Stimulated activated naive CD8-positive, alpha-beta T cell treated with anti-CD3 and anti-CD28 coated beads, Interleukin-15, amount 100 ng/mL, for 72 hours (primary cell): ENCODE measurements around the gene RNF151.
"Not testable (repeated sequence)": the region's sequence is repeated elsewhere in the genome, so short reads cannot be mapped to it uniquely, and the experiment has no call there.

Source experiments
- ATAC-seq: fragments of 150-1000 bp; cut with Tn5 transposase; 2 replicates; pipeline ENCODE4 v1.10.0; 2021; ENCODE audit warnings: mild to moderate bottlenecking, moderate library complexity
- DNase-seq, 2 donors: peaks; one replicate each; pipeline ENCODE4 v3.0.0; 2021 to 2022
- H3K27ac Mint-ChIP-seq, 2 donors: one replicate each; pipeline ENCODE4 v1.8.0; 2022; ENCODE audit warnings: mild to moderate bottlenecking in 2 of 2, mixed read lengths in 2 of 2, moderate library complexity in 2 of 2
- H3K27me3 Mint-ChIP-seq: one replicate; pipeline ENCODE4 v1.8.0; 2022; ENCODE audit warnings: mixed read lengths
- H3K4me1 Mint-ChIP-seq: one replicate; pipeline ENCODE4 v1.8.0; 2022; ENCODE audit warnings: mild to moderate bottlenecking, mixed read lengths
- H3K4me3 Mint-ChIP-seq, 2 donors: one replicate each; pipeline ENCODE4 v1.8.0; 2022; ENCODE audit warnings: mild to moderate bottlenecking in 2 of 2, mixed read lengths in 2 of 2, moderate library complexity in 1 of 2
- H3K9me3 Mint-ChIP-seq, 2 donors: one replicate each; pipeline ENCODE4 v1.8.0; 2022; ENCODE audit warnings: mixed read lengths in 2 of 2

The RNF151 gene

GRCh38 chr16:1946495-1947368 is 19.9 kb upstream of the RNF151 start:
- ATAC-seq (no peak), DNase-seq (no peak)
- Mint-ChIP-seq H3K4me1 (peaks cover 28% of the 10 kb centered on the region), H3K4me3 (no peak overlapping the region), H3K27me3 (no peaks in the 10 kb centered on the region), H3K27ac (no peak overlapping the region), H3K9me3 (no peaks in the 10 kb centered on the region)

GRCh38 chr16:1947369-1947670 is 19.3 kb upstream of the RNF151 start:
- no peak overlapping the region for H3K27ac Mint-ChIP-seq
- no peak overlapping the region for H3K4me3 Mint-ChIP-seq
- H3K9me3 Mint-ChIP-seq: no peaks in the 10 kb centered on the region
- H3K27me3 Mint-ChIP-seq: no peaks in the 10 kb centered on the region
- DNase-seq (no peak), ATAC-seq (no peak)
- H3K4me1 Mint-ChIP-seq: peaks cover 22% of the 10 kb centered on the region

GRCh38 chr16:1949507-1949906 is 17.1 kb upstream of the RNF151 start:
- peaks cover 10% of the 10 kb centered on the region for H3K4me1 Mint-ChIP-seq
- H3K4me3 Mint-ChIP-seq: no peak overlapping the region
- H3K27me3 Mint-ChIP-seq: no peaks in the 10 kb centered on the region
- DNase-seq (no peak), ATAC-seq (no peak)
- no peaks in the 10 kb centered on the region for H3K9me3 Mint-ChIP-seq
- H3K27ac Mint-ChIP-seq: no peak overlapping the region

GRCh38 chr16:1950047-1950446 is 16.6 kb upstream of the RNF151 start:
- Mint-ChIP-seq H3K4me3 (no peak overlapping the region), H3K4me1 (peaks cover 6% of the 10 kb centered on the region), H3K27ac (no peak overlapping the region), H3K9me3 (no peaks in the 10 kb centered on the region), H3K27me3 (no peaks in the 10 kb centered on the region)
- no peak for ATAC-seq
- DNase-seq: no peak

- no peak overlapping the region for H3K4me3 Mint-ChIP-seq
- no peaks in the 10 kb centered on the region for H3K27me3 Mint-ChIP-seq
- H3K9me3 Mint-ChIP-seq: no peaks in the 10 kb centered on the region
- no peak for DNase-seq
- H3K4me1 Mint-ChIP-seq: peaks cover 6% of the 10 kb centered on the region
- ATAC-seq: no peak
- no peak overlapping the region for H3K27ac Mint-ChIP-seq
Measured at GRCh38 chr16:1950559-1950958, 16.1 kb upstream of the RNF151 start.

- Mint-ChIP-seq H3K4me3 (no peak overlapping the region), H3K27ac (no peak overlapping the region), H3K9me3 (no peaks in the 10 kb centered on the region), H3K4me1 (peaks cover 8% of the 10 kb centered on the region), H3K27me3 (no peaks in the 10 kb centered on the region)
- no peak for DNase-seq
- no peak for ATAC-seq
Measured at GRCh38 chr16:1953734-1954133, 12.9 kb upstream of the RNF151 start.

- Mint-ChIP-seq H3K4me1 (peaks cover 40% of the 10 kb centered on the region), H3K27ac (peak overlapping the region in 1 of 2 donors; percentile 56), H3K4me3 (peak overlapping the region in 1 of 2 donors; percentile 18)
- ATAC-seq, DNase-seq, H3K27me3 Mint-ChIP-seq, H3K9me3 Mint-ChIP-seq: not testable (repeated sequence)
Measured at GRCh38 chr16:1957434-1958142, 9.1 kb upstream of the RNF151 start.

- ATAC-seq, DNase-seq, H3K9me3 Mint-ChIP-seq, H3K27me3 Mint-ChIP-seq, H3K27ac Mint-ChIP-seq: not testable (repeated sequence)
- Mint-ChIP-seq H3K4me1 (peaks cover 42% of the 10 kb centered on the region), H3K4me3 (peak overlapping the region in 1 of 2 donors; percentile 18)
Measured at GRCh38 chr16:1958143-1958491, 8.5 kb upstream of the RNF151 start.

GRCh38 chr16:1958715-1959268 is 7.9 kb upstream of the RNF151 start:
- H3K27me3 Mint-ChIP-seq: no peaks in the 10 kb centered on the region
- H3K4me1 Mint-ChIP-seq: peaks cover 49% of the 10 kb centered on the region
- DNase-seq (peak in 1 of 2 donors; percentile 34), ATAC-seq (peak; percentile 6)
- peak overlapping the region; percentile 78 to 91 for H3K27ac Mint-ChIP-seq
- no peaks in the 10 kb centered on the region for H3K9me3 Mint-ChIP-seq
- peak overlapping the region; percentile 84 to 97 for H3K4me3 Mint-ChIP-seq

GRCh38 chr16:1959269-1960039 is 7.2 kb upstream of the RNF151 start, which contains the start of gene NDUFB10:
NDUFB10 (plus strand) TSS chr16:1959538; CDS start chr16:1959625, 87 bp downstream.
- Mint-ChIP-seq H3K4me1 (peaks cover 54% of the 10 kb centered on the region), H3K27me3 (no peaks in the 10 kb centered on the region), H3K4me3 (peak within 1 kb of the TSS; percentile 84 to 97), H3K27ac (peak within 1 kb of the TSS; percentile 91 to 98), H3K9me3 (no peaks in the 10 kb centered on the region)
- DNase-seq (peak; percentile 90 to 91), ATAC-seq (peak; percentile 85)

- peak overlapping the region; percentile 84 to 97 for H3K4me3 Mint-ChIP-seq
- peak in 1 of 2 donors; percentile 40 for DNase-seq
- no peaks in the 10 kb centered on the region for H3K27me3 Mint-ChIP-seq
- H3K9me3 Mint-ChIP-seq: no peaks in the 10 kb centered on the region
- peak overlapping the region; percentile 91 to 98 for H3K27ac Mint-ChIP-seq
- ATAC-seq: peak; percentile 5
- peaks cover 60% of the 10 kb centered on the region for H3K4me1 Mint-ChIP-seq
Measured at GRCh38 chr16:1960665-1961630, 5.7 kb upstream of the RNF151 start.

GRCh38 chr16:1961651-1962067 is 5.0 kb upstream of the RNF151 start:
- ATAC-seq (no peak), DNase-seq (no peak)
- H3K27ac Mint-ChIP-seq: peak overlapping the region in 1 of 2 donors; percentile 72
- H3K9me3 Mint-ChIP-seq: no peaks in the 10 kb centered on the region
- H3K27me3 Mint-ChIP-seq: no peaks in the 10 kb centered on the region
- H3K4me3 Mint-ChIP-seq: peak overlapping the region; percentile 94 to 98
- H3K4me1 Mint-ChIP-seq: peaks cover 61% of the 10 kb centered on the region

GRCh38 chr16:1962161-1963153 is 4.2 kb upstream of the RNF151 start:
- ATAC-seq, H3K27me3 Mint-ChIP-seq, DNase-seq, H3K9me3 Mint-ChIP-seq: not testable (repeated sequence)
- H3K27ac Mint-ChIP-seq: peak overlapping the region; percentile 96 to 98
- H3K4me1 Mint-ChIP-seq: peaks cover 66% of the 10 kb centered on the region
- peak overlapping the region; percentile 94 to 98 for H3K4me3 Mint-ChIP-seq
